H1 (cell line): Measurements from ENCODE around the gene PSORS1C1. TPM values are rescaled to one million over a fixed set of nuclear protein-coding genes. Genes with fewer than 3 reads are reported as not detected.

Experiments used
- EZH2 ChIP-seq: fragments of 200-600 bp; sonication (generic); IDR thresholded peaks from 2 replicates; pipeline ENCODE4 v1.7.1; 2012; ENCODE audit warnings: low read depth, mild to moderate bottlenecking, moderate library complexity, low read length, inconsistent platforms; ENCODE audit not compliant: severe bottlenecking
- NRF1 ChIP-seq: IDR thresholded peaks from 2 replicates; pipeline ENCODE4 v1.6.1; 2011; ENCODE audit warnings: mild to moderate bottlenecking, low read depth, low read length, improper control_type of control experiment
- SIRT6 ChIP-seq: IDR thresholded peaks from one replicate; pipeline ENCODE4 v1.7.1; 2012; ENCODE audit warnings: low read length, inconsistent platforms
- TAF7 ChIP-seq: optimal IDR thresholded peaks from 2 replicates; pipeline ENCODE3; 2011; ENCODE audit warnings: low read depth, mild to moderate bottlenecking, inconsistent platforms, low read length, moderate library complexity, borderline replicate concordance
- polyA plus RNA-seq, 7 experiments: library from polyadenylated mRNA; depleted of rRNA in 3 of 7; stranded (reverse) in 5 of 7; unstranded in 2 of 7; fragments of >200 nt in 5 of 7; fragments of 200-250 nt in 2 of 7; gene quantifications; 1 replicate in 5 of 7; 2 replicates in 1 of 7; 4 replicates in 1 of 7; pipeline versions ENCODE4 v1.2.1 to v1.2.3, GENCODE V29; 2011 to 2013; ENCODE audit warnings: missing spikeins in 2 of 7, mixed read lengths in 2 of 7
- total RNA-seq: library from RNA; stranded (reverse); fragmentation: NEBNext Ultra II Directional; extraction: Animal tissue kit (Norgen Biotek cat#: 25700); gene quantifications from 2 replicates; pipeline ENCODE4 v1.2.1, GENCODE V29; 2021

The PSORS1C1 gene
- total and polyA plus RNA-seq, 2 of the 8 experiments (the other 6 are each of a cell fraction or from before 2014, with no cell fraction given) = 0.12 to 0.52 TPM

DNA sequence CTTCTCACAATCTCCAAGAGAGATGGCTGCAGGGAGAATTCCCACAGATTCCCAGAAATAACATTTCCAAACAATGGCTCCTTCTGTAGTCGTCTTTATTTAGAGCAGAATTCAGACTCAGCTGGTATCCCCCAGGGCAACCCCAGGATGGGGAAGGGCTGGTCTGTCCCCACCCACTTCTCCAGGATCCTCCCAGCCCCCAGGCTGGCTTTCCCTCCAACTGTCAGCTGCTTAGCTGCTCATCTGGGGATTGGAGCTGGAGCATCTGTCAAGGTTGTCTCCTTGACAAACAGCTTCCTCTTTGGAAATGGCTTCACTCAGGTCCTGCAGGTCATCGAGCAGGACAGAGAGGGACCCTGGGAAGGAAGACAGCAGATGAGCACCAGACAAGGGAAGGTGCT lies 27.8 kb downstream of the PSORS1C1 start (continued):
- TF ChIP-seq NRF1 (no peak), SIRT6 (no peak), EZH2 (no peak), TAF7 (no peak)
